Activated CD4-positive, alpha-beta T cell treated with anti-CD3 and anti-CD28 coated beads for 1 hour (primary cell): ENCODE results near the gene PDZD2.

ENCODE experiments used
- DNase-seq: peaks from one replicate; pipeline ENCODE4 v3.0.0-alpha.2; 2020

Gene PDZD2

GRCh38 chr5:32089146-32090000 lies 450.4 kb downstream of the PDZD2 start:
- no peak for DNase-seq

DNA sequence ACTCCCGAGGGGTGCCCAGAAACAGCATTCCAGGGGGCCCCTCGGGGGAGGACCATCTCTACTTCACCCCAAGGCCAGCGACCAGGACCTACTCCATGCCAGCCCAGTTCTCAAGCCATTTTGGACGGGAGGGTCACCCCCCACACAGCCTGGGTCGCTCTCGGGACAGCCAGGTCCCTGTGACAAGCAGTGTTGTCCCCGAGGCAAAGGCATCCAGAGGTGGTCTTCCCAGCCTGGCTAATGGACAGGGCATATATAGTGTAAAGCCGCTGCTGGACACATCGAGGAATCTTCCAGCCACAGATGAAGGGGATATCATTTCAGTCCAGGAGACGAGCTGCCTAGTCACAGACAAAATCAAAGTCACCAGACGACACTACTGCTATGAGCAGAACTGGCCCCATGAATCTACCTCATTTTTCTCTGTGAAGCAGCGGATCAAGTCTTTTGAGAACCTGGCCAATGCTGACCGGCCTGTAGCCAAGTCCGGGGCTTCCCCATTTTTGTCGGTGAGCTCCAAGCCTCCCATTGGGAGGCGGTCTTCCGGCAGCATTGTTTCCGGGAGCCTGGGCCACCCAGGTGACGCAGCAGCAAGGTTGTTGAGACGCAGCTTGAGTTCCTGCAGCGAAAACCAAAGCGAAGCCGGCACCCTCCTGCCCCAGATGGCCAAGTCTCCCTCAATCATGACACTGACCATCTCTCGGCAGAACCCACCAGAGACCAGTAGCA lies 451.3 kb downstream of the PDZD2 start:
- DNase-seq: no peak

DNA sequence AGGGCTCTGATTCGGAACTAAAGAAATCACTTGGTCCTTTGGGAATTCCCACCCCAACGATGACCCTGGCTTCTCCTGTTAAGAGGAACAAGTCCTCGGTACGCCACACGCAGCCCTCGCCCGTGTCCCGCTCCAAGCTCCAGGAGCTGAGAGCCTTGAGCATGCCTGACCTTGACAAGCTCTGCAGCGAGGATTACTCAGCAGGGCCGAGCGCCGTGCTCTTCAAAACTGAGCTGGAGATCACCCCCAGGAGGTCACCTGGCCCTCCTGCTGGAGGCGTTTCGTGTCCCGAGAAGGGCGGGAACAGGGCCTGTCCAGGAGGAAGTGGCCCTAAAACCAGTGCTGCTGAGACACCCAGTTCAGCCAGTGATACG lies 451.8 kb downstream of the PDZD2 start:
- no peak for DNase-seq

- DNase-seq: peak; percentile 32
These were observed 454.2 kb downstream of the PDZD2 start for GRCh38 chr5:32092938-32093812.

DNA sequence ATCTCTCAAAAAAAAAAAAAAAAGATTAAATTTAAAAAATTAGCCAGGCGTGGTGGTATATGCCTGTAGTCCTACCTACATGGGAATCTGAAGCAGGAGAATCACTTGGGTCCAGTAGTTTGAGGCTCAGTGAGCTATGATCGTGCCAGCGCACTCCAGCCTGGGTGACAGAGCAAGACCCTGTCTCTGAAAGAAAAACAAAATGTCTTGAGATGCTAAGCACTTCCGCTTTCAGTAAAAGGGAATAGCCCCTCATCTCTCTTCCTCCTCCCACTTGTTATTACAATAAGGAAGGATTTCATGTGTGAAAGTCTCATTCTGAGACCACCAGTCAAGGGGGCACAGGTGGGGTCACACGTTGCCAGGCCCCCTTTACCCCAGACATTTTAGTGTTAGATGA lies 455.8 kb downstream of the PDZD2 start:
- no peak for DNase-seq

- no peak for DNase-seq
These were observed 456.3 kb downstream of the PDZD2 start for GRCh38 chr5:32095261-32095671.

GRCh38 chr5:32096891-32097595 lies 458.1 kb downstream of the PDZD2 start:
- DNase-seq: no peak

DNA sequence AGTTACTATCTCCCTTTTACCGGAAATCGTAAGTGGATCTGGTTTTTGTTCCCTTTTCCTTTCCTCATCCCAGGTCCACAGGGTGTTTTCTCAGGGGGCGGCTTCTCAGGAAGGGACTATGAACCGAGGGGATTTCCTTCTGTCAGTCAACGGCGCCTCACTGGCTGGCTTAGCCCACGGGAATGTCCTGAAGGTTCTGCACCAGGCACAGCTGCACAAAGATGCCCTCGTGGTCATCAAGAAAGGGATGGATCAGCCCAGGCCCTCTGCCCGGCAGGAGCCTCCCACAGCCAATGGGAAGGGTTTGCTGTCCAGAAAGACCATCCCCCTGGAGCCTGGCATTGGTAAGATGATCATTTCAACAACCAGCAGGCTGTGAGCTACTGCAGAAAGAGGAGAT lies 459.4 kb downstream of the PDZD2 start:
- DNase-seq: no peak

DNA sequence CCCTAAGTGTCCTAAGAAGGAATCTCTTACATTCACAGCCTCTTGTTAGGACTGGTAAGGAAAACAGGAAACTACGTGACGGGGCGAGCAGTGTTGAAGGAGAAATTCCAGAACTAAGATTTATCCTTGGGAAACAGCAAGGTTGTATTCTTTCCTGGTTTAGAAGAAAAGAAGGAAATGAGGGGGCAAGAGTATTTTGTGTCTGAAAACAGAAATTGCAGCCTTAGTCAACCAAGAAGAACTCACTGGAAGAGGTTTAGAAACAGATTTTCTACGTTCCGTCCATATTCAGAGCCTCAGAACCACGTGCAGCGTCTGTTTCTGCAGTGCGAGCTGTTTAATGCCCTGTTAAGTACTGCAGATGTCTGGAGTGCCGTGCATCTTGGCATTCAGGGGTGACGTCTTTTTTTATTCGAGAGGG lies 460.0 kb downstream of the PDZD2 start:
- DNase-seq: no peak

DNA sequence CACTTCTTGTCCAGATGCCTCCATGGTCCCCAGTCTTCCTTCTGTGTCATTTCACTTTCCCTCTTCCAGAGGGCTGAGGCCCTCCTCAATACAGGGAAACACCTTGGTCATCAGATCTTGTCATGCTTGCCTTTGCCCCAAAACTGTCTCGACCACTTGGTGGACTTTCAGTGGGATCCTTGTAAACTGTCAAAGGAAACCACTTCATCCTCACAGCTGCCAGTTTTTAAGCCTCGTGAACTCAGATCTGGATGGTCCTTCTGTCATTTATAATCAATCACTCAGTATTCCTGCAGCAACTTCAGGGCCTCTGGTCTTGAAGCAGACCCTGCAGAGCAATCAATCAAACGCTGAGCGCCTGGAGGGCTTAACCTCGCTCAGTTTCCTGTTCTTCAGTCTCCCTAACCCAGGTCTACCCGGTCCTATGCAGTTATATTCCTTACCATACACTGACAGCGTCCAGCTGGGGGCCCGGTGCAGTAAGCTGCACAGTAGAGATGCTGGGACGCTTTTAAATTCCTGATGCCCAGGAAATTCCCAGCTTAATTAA lies 460.6 kb downstream of the PDZD2 start:
- DNase-seq: no peak

DNA sequence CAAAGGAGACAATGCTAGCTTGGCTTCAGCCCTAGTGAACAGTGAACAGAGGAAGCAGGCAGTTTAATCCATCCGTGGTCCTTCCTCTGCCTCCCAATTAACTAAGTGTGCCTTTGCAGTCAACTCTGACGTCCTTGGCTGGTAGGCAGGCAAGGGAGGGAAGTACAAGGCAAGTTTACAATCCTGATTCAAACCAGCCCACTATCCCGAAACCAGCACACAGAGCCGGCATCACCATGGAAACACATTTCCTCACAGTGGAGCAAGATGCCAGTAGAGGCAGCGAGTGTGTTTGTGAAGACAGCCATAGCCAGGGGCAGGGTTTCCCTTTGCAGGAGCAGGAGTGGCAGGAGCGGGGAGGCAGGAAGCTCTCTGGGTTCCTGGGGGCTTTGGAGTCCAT lies 461.3 kb downstream of the PDZD2 start:
- DNase-seq: no peak

DNA sequence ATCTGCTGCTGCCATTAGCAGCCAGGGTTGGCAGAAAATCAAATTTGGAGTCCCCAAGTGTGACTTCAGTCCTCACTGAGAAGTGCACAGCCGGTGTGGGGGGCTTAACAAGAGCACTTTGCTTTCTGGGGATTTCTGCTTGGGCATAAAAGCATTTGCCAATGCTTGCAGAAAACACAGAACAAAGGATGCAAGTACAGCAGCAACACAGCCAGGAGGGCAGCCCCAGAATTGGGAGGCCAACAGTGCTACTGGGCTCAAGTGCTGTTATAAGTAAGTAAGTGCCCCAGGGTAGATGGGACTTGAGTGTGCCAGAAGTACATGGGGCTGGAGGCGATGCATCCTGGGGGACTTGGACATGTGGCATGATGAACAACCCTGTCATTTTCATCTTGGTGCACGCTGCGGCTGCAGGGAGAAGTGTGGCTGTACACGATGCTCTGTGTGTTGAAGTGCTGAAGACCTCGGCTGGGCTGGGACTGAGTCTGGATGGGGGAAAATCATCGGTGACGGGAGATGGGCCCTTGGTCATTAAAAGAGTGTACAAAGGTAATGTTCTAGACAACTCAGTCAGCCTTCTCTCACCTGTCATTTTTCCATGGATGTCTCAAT lies 461.9 kb downstream of the PDZD2 start:
- no peak for DNase-seq

GRCh38 chr5:32102254-32102986 lies 463.5 kb downstream of the PDZD2 start:
- no peak for DNase-seq

- DNase-seq: no peak
These were observed 464.6 kb downstream of the PDZD2 start for GRCh38 chr5:32103521-32103920.

DNA sequence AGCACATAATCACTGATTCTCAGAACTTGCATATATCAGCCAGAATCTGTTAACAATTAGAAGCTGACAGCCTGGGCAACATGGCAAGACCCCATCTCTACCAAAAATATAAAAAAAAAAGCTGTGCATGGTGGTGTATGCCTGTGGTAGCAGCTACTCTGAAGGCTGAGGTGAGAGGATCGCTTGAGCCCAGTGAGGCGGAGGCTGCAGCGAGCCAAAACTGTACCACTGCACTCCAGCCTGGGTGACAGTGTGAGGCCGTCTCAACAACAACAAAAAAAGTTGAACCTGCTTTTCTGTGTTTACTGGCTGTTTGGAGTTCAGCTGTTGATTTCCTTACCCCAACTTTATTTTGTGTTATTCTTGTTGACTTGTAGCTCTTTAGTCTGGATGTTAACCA lies 468.4 kb downstream of the PDZD2 start:
- no peak for DNase-seq

DNA sequence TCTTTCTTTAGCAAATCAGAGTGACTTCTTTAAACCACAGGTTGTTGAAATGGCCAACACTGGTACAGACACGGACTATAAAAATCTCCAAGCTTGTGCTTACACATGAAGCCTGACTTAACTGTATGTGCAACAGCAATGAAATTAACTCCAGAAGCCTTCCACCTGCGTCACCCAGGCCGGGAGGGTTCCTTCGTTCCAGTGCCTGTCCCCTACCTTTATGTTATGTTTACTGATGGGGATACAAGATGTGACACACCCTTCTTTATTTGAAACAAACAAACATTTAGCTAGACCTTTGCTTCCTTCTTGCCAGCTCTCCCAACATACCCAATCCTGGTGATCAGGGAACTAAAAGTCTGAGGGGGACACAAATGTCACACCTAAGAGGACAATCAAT lies 469.2 kb downstream of the PDZD2 start:
- DNase-seq: no peak

DNA sequence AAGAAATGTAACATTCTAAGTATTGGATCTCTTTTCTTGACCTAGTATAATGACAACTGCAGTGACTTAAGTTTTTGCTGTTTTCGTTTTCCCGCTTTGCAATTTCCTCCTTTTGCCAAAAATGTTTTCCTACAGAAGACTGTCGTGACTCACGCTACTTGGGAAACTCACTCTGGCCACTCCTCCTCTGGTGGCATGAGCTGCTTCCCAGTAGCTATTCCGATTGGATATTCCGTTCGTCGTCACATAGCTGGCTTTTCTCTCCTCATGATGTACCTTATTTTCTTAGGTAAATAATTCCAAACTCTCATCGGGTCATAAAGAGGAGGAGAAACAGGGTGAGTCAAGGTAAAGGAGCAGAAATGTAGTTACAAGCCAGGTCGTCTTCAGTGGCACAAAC lies 470.3 kb downstream of the PDZD2 start:
- no peak for DNase-seq

DNA sequence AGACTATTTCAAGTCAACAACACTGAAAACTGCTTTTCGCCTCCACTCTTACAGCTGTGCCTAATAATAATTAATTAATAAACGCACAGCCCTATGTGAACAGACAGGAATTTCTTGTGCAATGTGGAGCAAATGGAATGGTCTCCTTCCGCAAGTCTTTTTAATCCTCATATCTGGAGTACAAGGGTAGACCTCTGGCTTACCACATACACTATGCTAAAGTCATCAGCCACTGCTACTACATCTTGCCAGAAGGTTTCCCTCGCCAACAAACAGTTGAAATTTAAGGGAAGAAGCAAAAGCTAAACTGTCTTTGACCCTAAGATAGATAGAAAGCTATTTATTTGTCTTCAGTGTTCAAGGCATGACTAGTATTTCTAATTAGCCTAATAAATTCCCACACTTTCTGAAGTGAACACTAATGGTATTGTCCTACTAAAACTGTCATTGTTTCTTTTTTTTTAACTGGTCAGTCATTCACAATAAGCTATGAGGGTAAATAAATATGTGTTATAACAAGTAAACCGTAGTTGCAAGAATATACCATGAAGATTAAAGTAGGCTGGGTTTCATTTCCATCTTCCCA lies 471.3 kb downstream of the PDZD2 start:
- DNase-seq: no peak

GRCh38 chr5:32115985-32116384 lies 477.1 kb downstream of the PDZD2 start:
- DNase-seq: no peak

DNA sequence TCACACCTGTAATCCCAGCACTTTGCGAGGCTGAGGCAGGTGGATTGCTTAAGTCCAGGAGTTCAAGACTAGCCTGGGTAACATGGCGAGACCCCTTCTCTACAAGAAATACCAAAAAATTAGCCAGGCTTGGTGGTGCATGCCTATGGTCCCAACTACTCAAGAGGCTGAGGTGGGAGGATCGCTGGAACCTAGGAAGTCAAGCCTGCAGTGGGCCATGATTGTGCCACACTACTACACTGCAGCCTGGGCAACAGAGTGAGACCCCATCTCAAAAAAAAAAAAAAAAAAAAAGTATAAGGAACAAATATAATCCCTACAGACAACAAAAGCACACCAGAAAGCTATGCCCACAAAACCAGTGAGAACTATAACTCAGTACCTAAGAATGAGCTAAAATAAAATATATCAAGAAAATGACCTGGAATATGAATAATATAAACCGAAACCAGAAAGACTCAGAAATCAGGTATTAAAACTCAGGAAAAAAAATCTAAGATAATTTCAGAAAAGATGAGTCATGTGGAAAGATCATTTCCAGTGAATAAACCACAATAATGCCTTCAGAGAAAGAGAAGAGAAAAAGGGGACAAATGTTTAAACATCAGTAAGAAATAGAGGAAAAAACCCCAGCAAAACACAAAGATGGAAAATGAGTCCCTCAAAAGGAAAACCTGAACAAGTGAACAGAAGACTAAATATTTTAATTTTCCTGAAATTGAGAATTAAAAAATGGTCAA lies 477.8 kb downstream of the PDZD2 start:
- no peak for DNase-seq
